ENCODE results near the gene NT5C3B.

NT5C3B gene

GRCh38 chr17:41806685-41807445 lies 29.2 kb downstream of the NT5C3B start:
- no peak for TF ChIP-seq CTCF (IDR thresholded peaks at IDR 0.05; ENCODE audit: control insufficient read depth, extremely low read depth, insufficient read depth)
- DNase-seq (ENCODE audit: low read depth), result no peak
- H3K4me3 ChIP-seq (ENCODE audit: low read depth, low read length), result no peak overlapping the region

- TF ChIP-seq CTCF (IDR thresholded peaks at IDR 0.05; ENCODE audit: control insufficient read depth, extremely low read depth, insufficient read depth), result no peak
- no peak for DNase-seq (ENCODE audit: low read depth)
- H3K4me3 ChIP-seq (ENCODE audit: low read depth, low read length), result no peak overlapping the region
Observed at GRCh38 chr17:41803049-41804020, 32.7 kb downstream of the NT5C3B start.

GRCh38 chr17:41801374-41802271 lies 34.4 kb downstream of the NT5C3B start:
- no peak overlapping the region for H3K4me3 ChIP-seq (ENCODE audit: low read depth, low read length)
- TF ChIP-seq CTCF (IDR thresholded peaks at IDR 0.05; ENCODE audit: control insufficient read depth, extremely low read depth, insufficient read depth), result peak; percentile 98
- DNase-seq (ENCODE audit: low read depth), result no peak

GRCh38 chr17:41800601-41801373 lies 35.2 kb downstream of the NT5C3B start:
- no peak for DNase-seq (ENCODE audit: low read depth)
- no peak overlapping the region for H3K4me3 ChIP-seq (ENCODE audit: low read depth, low read length)
- no peak for TF ChIP-seq CTCF (IDR thresholded peaks at IDR 0.05; ENCODE audit: control insufficient read depth, extremely low read depth, insufficient read depth)

- no peak for DNase-seq (ENCODE audit: low read depth)
- H3K4me3 ChIP-seq (ENCODE audit: low read depth, low read length), result no peak overlapping the region
- TF ChIP-seq CTCF (IDR thresholded peaks at IDR 0.05; ENCODE audit: control insufficient read depth, extremely low read depth, insufficient read depth), result no peak
Observed at GRCh38 chr17:41799366-41799765, 36.7 kb downstream of the NT5C3B start.

- no peak overlapping the region for H3K4me3 ChIP-seq (ENCODE audit: low read depth, low read length)
- no peak for TF ChIP-seq CTCF (IDR thresholded peaks at IDR 0.05; ENCODE audit: control insufficient read depth, extremely low read depth, insufficient read depth)
- no peak for DNase-seq (ENCODE audit: low read depth)
Observed at GRCh38 chr17:41797377-41797776, 38.7 kb downstream of the NT5C3B start.
